ENCODE measurements around the gene WDFY1.

The WDFY1 gene

GRCh38 chr2:223835701-223836532 is 109.2 kb downstream of the WDFY1 start:
- Histone ChIP-seq H3K36me3 (replicated peaks) (no peaks in the 10 kb centered on the region), H3K9me3 (no peaks in the 10 kb centered on the region), H3K4me1 (peaks cover 24% of the 10 kb centered on the region), H3K27me3 (ENCODE audit: low read depth) (no peaks in the 10 kb centered on the region), H3K4me3 (peak overlapping the region; percentile 61)
- in situ Hi-C loops (cut with MboI; ENCODE audit: low sequenced_read_pairs), result loop anchor here (10.0 kb wide), 1 partner anchor 119 kb away; the partner anchor contains the start of gene MRPL44
- peak in 1 of 2 experiments; percentile 31 for DNase-seq (ENCODE audit: low spot score in 2 of 2)

DNA sequence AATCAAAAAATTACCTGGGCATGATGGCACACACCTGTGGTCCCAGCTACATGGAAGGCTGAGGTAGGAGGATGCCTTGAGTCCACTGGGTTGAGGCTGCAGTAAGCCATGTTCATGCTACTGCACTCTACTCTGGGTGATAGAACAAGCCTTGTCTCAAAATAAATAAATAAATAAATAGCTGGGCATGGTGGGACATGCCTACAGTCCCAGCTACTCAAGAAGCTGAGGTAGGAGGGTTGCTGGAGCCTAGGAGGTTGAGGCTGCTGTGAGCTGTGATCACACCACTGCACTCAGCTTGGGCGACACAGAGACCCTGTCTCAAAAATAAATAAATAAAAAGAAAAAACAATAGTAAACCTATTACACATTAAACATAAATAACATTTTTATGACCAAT is 110.7 kb downstream of the WDFY1 start:
- in situ Hi-C loops (cut with MboI; ENCODE audit: low sequenced_read_pairs), result loop anchor here (10.0 kb wide), 1 partner anchor 120 kb away; the partner anchor contains the start of gene MRPL44
- Histone ChIP-seq H3K9me3 (no peaks in the 10 kb centered on the region), H3K36me3 (replicated peaks) (no peaks in the 10 kb centered on the region), H3K27me3 (ENCODE audit: low read depth) (no peaks in the 10 kb centered on the region), H3K4me1 (peaks cover 24% of the 10 kb centered on the region), H3K4me3 (no peak overlapping the region)
- no peak for DNase-seq (ENCODE audit: low spot score in 2 of 2)

DNA sequence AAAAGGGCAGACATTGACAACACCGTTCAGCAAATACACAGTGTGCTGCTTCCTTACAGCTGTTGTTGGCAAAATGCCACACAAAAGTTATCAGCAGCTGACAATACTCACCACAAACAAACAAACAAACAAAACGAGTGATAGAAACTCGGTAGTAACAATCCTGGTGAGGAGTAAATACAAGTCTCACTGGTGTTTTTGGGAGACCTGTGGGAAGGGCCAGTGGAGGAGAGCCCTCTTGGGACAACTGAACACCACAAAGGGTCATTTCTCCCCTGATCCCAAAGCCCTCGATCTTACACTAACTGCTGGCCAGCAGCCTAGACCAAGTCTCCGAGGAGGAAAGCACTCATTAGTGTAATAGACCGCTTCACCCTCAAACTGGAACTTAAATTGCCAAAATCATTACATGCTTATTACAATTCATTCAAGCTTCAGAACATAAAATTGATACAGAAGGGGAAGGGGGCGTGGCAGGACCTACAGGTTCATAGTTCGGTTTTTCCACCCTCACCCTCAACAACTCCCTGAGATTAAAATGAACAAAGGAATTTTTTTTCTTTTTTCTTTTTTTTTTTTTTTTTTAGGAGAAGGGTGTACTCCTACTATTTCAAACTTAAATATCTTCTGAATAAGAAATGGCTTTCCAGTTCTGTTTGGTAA is 112.8 kb downstream of the WDFY1 start:
- H3K4me3 ChIP-seq, result no peak overlapping the region
- H3K4me1 ChIP-seq, result peaks cover 24% of the 10 kb centered on the region
- DNase-seq (ENCODE audit: low spot score in 2 of 2), result peak; percentile 55 to 59
- no peaks in the 10 kb centered on the region for H3K9me3 ChIP-seq
- no peaks in the 10 kb centered on the region for H3K36me3 ChIP-seq (replicated peaks)
- in situ Hi-C loops (cut with MboI; ENCODE audit: low sequenced_read_pairs), result loop anchor here (10.0 kb wide), 1 partner anchor 122 kb away; the partner anchor contains the start of gene MRPL44
- H3K27me3 ChIP-seq (ENCODE audit: low read depth), result no peaks in the 10 kb centered on the region

- DNase-seq (ENCODE audit: low spot score in 2 of 2), result no peak
- in situ Hi-C loops (cut with MboI; ENCODE audit: low sequenced_read_pairs), result no loop called here
- Histone ChIP-seq H3K9me3 (no peaks in the 10 kb centered on the region), H3K4me1 (peaks cover 16% of the 10 kb centered on the region), H3K27me3 (ENCODE audit: low read depth) (no peaks in the 10 kb centered on the region), H3K36me3 (replicated peaks) (no peaks in the 10 kb centered on the region), H3K4me3 (no peak overlapping the region)
Measured at GRCh38 chr2:223829128-223829527, 116.0 kb downstream of the WDFY1 start.

GRCh38 chr2:223828314-223828713 is 116.8 kb downstream of the WDFY1 start:
- peaks cover 11% of the 10 kb centered on the region for H3K4me1 ChIP-seq
- in situ Hi-C loops (cut with MboI; ENCODE audit: low sequenced_read_pairs), result no loop called here
- no peak for DNase-seq (ENCODE audit: low spot score in 2 of 2)
- no peak overlapping the region for H3K4me3 ChIP-seq
- H3K27me3 ChIP-seq (ENCODE audit: low read depth), result no peaks in the 10 kb centered on the region
- H3K36me3 ChIP-seq (replicated peaks), result no peaks in the 10 kb centered on the region
- no peaks in the 10 kb centered on the region for H3K9me3 ChIP-seq

- Histone ChIP-seq H3K27me3 (ENCODE audit: low read depth) (no peaks in the 10 kb centered on the region), H3K4me3 (no peak overlapping the region), H3K9me3 (no peaks in the 10 kb centered on the region), H3K36me3 (replicated peaks) (no peaks in the 10 kb centered on the region), H3K4me1 (no peaks in the 10 kb centered on the region)
- no peak for DNase-seq (ENCODE audit: low spot score in 2 of 2)
- in situ Hi-C loops (cut with MboI; ENCODE audit: low sequenced_read_pairs), result no loop called here
Measured at GRCh38 chr2:223826995-223827394, 118.1 kb downstream of the WDFY1 start.
